GM15510 (cell line): Measurements from ENCODE around the gene PLCB4.

ENCODE experiments used
- POLR2A ChIP-seq: IDR thresholded peaks from 3 replicates; pipeline ENCODE4 v1.6.1; 2011; ENCODE audit warnings: borderline replicate concordance; ENCODE audit not compliant: insufficient read length; ENCODE audit errors: extremely low read depth

PLCB4 gene

DNA sequence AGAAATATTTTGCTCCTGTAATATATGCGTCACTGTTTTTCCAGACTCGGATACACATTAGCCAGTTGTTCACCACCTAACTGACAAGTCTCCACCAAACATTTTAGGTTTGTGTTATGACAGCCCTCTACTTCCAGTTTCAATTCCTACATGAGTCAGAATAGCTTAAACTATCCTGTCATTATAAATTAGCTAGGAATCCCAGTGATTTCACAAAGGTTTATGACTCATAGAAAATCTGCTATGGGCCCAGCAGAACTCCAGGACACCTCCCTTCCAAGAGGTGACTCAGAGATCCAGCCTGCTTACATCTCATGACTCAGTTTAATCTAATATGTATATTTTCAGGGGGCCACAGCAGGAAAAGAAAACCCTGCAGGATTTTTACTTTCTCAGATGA, 17.4 kb upstream of the PLCB4 start:
- no peak for TF ChIP-seq POLR2A

DNA sequence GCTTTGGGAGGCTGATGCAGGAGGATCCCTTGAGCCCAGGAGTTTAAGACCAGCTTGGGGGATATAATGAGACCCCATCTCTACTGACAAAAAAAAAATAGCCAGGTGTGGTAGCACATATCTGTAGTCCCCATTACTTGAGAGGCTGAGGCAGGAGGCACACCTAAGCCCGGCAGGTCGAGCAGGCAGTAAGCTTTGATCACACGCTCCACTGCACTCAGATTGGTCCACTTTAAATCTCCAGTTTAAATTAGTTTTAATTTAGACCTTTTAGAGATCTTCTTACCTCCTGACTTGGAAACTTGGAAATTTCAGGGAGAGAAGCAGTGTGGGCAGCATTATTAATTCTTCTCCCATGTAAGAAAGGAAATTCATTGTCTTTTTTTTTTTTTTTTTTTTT, 16.8 kb upstream of the PLCB4 start:
- TF ChIP-seq POLR2A = no peak

DNA sequence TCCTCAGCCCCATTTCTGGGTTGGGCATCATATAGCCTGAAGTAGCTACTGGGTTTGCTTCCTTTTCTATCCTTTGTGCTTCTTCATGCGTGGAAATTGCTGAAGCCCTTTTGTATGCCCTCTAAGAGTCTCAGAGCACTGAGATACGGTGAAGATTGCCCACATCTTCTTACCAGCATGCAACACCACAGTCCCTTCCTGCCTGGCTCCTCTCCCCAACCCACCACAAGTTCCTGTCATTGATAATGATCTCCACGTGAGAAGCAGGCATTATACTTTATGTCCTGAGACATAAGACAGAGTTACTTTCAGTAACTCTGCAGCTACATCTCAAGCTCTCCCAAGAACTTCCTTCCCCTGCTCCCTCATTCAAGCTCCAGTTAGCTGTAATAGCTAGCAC, 15.8 kb upstream of the PLCB4 start:
- TF ChIP-seq POLR2A = no peak

DNA sequence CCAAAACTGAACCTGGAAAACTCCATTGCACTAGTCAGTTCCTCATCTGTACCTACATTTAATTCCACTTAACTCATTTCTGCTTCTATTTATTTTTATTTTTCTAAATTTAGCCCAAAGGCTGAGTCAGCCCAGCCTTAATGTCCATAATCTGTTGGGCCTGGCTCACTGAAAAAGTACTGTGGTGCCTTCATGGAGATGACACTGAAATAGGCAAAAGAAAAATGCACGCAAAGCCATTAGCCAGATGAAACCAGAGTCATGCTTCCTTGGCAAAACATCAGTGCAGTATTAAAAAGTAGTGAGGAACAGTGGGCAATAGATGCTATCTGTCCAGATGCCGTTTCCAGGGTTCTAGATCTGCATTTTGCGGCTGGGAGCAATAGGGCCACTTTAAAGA, 14.7 kb upstream of the PLCB4 start:
- no peak for TF ChIP-seq POLR2A

DNA sequence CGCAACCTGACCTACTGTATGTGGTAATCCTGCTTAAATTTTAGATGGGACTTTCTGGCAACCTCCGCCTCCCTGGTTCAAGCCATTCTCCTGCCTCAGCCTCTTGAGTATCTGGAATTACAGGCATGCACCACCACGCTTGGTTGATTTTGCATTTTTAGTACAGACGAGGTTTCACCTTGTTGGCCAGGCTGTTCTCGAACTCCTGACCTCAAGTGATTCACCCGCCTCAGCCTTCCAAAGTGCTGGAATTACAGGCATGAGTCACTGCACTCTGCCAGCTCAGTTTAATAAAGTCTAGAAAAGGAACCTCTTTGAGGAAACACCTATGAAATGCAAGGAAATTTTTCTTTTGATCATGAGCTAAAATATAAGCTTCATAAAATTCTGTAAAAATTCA, 9.0 kb upstream of the PLCB4 start:
- no peak for TF ChIP-seq POLR2A

DNA sequence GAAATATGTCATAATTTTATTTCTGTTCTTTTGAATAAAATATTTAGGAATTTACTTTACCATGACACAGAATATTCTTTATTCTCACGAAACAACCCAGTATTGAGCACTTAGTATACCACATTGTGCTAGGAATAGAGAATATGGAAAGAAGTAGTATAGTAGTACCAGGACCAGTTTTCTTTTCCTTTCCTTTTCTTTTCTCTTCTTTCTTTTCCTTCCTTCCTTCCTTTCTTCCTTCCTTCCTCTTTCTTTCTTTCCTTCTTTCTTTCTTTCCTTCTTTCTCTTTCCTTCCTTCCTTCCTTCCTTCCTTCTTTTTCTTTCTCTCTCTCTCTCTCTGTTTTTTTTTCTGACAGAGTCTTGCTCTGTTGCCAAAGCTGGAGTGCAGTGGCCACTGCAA, 7.5 kb upstream of the PLCB4 start:
- no peak for TF ChIP-seq POLR2A

DNA sequence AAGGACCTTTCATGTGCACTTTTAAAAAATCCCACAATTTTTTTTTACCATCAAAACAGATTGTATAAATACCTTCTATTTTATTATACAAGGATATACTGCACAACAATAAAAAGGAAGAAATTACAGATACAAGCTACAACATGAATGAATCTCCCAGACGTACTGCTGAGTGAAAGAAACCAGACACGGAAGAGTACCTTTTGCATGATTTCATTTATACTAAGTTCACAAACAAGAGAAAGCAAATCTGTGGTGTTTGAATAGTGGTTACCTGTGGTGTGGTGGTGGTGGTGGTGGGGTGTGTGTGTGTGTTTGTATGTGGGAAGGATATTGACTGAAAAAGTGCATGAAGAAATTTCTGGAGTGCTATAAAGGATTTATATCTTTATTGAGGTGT, 6.8 kb upstream of the PLCB4 start:
- TF ChIP-seq POLR2A = no peak

DNA sequence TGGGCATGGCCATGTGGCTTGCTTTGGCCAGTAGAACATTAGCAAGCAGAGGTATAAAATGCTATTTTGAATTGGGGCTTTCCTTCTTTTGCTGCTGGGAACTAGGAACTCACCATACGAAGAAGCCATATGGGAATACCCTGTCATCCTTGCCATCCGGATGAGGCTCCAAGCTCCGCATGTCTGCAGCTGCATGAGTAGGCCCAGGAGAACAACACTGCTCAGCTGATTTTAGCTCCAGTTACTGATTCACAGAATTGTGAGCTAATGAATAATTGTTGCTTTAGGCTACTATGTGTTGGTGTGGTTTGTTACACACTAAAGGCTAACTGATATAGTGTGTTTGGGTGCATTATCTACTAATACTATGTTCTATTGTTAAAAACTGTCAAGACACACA, 2.7 kb upstream of the PLCB4 start:
- TF ChIP-seq POLR2A = no peak

DNA sequence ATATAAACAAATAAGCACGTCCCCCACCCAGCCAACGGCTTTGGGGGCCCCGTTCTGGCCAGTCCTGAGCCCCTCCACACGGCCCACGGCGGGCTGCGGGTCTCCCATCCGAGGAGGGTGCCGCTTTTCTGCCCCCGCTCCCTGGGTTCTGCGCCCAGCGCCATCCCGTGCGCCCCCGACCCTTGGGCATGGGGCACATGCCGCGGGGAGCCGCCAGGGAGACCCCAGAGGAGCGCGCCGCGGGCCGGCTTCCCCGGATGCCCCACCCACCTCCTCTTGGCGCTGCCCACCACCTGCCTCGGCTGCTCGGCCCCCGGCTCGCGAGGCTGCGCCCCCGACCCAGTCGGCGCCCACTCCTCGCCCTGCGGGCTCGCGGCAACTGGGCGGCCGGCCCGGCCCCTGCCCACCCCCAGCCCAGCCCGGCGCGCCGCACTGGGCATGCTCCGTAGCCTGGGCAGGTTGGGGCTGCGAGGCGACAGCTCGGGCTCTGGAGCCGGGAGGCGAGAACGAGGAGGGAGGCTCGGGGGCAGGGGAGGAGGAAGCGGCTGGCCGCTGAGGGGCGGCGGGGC, 570 bp upstream of the PLCB4 start:
- TF ChIP-seq POLR2A = no peak

DNA sequence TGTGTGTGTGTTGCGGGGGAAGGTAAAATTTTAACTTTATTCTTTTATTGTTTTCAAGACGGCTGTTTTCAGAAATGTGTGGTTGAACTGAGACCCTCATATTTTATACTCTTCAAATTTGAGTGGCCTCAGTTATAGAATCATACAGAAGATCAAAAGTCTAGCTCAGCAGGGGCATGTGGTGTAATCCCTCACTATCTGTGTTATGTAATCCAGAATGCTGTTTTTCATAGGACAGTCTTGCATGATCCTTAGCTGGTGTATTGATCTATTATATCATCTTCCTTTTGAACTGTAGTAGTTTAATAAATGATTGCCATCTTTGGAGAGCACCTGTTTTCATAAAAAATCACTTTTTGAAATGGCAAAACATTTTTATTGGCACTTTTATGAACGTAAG, 1.4 kb downstream of the PLCB4 start:
- TF ChIP-seq POLR2A = no peak

DNA sequence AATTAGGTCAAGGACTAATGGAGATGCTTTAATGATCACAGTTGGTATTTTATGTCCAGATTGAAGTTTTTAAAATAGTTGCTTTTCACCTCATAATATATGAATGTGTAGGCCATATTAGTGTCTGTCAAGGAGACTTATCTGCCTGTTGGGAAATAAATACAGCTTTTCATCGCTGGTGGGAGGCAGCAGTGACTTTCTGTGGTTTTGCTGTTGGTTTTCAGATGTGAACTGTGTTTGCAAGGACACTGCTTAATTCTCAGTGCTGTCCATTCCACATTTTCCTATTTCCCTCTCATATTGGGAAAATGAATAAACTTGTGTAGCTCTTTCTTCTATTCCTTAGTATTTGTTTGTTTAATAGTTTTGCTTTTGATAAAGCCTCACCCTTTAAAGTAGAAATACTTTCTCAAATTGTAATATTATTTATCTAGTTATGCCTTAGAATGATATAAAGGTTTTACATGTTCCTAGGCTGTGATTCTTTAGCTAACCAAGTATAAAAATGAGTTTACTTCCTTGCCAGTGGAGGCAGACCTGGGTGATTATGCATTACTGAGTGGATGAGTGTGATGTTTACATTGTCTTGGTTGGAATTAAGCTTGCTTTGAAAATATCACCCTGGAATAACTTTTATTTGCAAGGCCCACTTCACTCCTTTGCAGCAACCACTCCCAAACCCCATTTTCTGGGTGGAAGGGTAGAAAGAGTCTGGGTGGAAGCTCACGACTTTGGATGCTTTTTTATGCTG, 3.3 kb downstream of the PLCB4 start:
- no peak for TF ChIP-seq POLR2A

DNA sequence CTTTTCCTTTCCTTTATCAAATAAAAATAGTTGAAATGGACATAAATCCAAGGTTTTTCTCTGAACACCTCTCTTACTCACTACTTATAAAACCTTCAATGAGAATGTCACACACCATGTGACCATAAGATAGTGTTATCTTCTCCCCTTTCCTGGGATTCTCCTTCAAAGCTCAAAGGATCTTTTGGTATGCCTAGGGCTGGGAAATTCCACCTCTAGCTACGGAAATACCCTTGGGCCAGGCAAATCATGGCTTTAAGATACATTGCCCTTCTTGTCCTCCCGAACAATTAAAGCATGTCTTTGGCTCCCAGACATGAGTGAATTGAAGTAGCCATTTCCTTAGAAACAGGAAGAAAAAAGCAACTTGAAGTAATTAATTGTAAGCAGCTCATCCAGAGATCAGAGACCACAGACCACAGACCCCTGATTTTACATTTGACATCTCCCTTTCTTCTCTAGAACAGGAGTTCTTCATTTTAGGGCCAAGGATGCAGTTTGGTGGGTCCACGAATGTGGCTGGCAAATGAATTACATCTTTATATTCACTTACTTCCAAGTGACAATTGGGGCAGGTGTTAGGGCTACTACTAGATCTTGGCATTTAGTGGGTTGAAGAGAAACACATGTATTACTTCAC, 4.1 kb downstream of the PLCB4 start:
- TF ChIP-seq POLR2A = no peak

DNA sequence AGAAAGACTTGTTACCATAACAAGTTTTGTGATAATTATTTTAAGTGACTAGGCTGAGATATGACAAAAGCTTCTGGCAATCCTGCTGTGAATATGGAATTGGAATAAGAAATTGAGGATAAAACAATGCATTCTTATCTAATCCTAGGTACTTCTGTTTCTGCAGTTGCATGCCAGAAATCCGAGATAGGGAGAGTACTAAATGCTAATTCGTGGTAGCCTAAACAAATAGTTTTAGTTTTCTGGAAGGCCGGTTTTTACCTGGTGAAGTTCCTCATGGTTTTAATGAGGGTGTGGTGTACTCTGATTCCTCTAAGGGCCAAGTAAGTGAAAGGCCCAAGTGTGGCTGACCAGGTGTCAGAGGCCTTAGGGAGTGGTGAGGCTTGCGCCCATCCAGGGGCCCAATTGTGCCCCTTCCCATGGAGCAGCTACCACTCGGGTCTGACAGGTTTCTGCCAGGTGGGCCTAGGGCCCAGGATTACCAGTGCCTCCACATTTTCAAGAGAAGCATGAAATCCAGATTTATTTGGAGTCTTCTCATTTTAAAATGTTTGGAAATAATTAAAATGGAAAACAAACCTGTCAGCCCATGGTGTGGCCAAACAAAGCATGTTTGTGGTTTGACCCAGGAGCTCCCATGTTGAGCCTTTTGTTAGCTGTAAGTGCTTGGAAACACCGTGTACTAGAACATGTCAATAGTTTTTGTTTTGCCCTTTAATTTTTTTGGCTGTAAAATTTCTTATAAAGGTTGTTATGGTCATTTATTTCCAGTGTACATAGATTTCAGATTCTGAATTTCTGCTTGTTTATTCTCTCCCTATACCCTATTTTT, 6.6 kb downstream of the PLCB4 start:
- no peak for TF ChIP-seq POLR2A

DNA sequence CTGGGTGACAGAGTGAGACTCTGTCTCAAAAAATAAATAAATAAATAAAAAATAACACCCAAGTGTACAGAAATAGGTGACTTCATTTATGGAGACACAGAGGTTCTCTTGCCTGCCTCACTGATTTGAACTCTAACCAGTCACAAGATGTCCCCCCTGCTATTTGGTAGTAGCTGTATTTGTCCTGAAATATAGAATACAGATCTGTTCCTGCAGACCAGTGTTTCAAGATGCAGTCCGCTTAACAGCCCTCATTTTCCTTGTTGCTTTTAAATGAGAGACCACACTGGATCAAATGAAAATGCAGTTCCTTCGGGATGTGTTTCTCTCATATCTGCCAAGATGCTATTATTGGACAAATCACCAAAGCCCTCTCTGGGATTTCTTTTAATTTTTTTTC, 7.6 kb downstream of the PLCB4 start:
- no peak for TF ChIP-seq POLR2A

DNA sequence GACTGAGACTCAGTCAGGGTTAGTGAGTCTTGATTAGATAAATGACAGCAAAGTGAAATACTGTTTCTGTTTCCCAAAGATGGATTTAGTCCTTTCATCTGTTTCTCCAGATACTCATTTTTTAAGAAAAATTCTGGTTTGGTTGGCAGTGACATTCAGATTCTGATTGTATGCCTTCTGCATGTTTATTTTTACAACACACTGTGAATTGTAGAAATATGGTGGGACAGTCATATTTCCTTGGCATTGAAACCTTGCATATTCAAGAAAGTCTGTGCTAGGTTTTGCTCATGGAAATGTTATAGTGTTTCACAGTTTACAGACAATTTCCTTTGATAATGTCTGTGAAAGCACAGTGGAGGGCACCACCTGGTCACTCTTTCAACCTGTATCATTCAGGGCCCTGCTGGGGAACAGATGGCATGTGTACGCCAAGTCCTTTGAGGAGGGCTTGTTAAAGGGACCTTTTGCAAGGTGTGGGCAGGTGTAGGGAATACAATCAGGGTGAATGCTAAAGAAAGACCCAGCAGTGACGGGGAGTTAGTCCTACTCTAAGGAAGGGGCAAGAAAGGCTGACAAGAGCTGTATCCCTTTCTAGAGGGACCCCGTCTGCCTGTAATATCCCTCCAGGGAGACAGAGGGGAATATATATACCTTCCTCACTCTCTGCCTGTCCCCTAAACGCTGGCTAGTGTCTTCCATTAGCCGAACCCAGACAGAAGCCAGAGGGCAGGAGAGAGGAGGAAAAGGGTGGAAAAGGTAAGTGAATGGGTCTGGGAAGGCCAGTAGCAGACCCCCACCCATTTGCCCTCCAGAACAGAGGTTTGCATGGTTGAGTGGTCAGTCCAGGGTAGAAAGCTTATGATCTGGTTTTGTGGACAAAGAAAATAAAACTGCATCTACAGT, 10.2 kb downstream of the PLCB4 start:
- no peak for TF ChIP-seq POLR2A

DNA sequence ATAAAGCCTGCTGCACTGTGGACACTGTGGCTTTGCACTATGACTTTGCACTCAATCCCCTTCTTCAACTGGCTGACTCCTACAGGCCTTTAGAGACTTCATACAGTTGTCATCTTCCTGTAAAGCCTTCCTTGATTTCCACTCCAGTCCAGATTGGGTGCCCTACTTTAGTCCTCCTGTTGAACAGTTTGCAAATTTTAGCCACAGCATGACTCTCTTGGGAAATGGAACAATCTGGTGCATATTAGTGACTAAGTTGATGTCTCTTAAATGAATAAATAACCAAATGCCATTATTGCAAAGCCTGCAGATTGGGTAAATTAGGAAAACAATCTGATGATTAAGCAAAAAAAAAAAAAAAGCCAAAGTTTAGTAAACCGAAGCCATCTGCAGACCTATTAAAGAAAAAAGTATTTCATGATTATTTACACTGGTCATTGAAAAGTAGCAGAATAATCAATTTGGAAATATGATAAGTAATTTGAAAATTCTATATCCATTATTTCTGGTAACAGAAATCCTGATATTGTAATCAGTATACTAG, 12.6 kb downstream of the PLCB4 start:
- TF ChIP-seq POLR2A = no peak
